ENCODE measurements around the gene MSMP. TPM values are rescaled to one million over a fixed set of nuclear protein-coding genes. Genes with fewer than 3 reads are reported as not detected.
A peak's percentile ranks its signal among the peaks of the same experiment; 100 is the strongest.

Gene MSMP
- total RNA-seq, 1 donor from 2014 or later = not detected

DNA sequence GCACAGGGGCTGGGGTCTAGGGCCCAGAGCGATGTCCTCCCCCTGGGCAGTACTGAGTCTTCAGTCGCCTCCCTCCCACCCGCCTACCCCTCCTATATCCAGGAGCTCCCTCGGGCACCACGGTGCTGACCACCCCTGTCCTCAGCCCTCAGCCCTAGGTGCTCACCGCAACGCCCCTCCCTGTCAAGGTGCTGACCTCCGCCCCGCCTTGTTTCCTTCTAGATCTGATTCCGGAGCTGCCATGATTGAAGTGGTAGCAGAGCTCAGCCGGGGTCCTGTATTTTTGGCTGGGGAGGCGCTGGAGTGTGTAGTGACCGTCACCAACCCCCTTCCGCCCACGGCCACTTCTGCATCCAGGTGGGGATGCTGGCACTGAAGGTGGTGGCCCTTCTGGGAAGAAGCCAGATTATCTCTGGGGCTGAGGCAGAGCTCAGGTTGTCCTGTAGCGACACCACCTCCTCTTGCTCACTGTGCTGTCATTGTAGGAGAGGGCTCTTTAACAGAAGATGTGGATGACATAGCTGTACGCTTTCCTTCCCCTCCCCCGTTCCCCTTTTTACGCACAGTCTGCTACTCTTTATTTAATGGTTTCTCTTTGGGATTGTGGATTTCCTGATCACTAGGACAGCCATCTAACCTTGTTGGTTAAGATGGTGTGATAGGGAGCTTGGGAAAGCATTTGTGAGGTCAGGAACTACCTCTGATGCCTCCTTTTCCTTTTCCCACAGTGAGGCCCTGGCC is 4.4 kb downstream of the MSMP start:
- ATAC-seq (ENCODE audit: poor library complexity) = peak; percentile 26
- peak; percentile 57 for DNase-seq
- intact Hi-C loops (cut with DNase I) = no loop called here

GRCh38 chr9:35748858-35749514 is 5.1 kb downstream of the MSMP start, which contains the start of the genes GBA2 and RGP1:
Gene GBA2 (minus strand): TSS chr9:35749228. CDS start chr9:35748704, 524 bp downstream.
Gene RGP1 (plus strand): TSS chr9:35749287. CDS start chr9:35749756, 469 bp downstream.
- intact Hi-C loops (cut with DNase I) = no loop called here
- ATAC-seq (ENCODE audit: poor library complexity) (peak; percentile 95), DNase-seq (peak; percentile 90)

DNA sequence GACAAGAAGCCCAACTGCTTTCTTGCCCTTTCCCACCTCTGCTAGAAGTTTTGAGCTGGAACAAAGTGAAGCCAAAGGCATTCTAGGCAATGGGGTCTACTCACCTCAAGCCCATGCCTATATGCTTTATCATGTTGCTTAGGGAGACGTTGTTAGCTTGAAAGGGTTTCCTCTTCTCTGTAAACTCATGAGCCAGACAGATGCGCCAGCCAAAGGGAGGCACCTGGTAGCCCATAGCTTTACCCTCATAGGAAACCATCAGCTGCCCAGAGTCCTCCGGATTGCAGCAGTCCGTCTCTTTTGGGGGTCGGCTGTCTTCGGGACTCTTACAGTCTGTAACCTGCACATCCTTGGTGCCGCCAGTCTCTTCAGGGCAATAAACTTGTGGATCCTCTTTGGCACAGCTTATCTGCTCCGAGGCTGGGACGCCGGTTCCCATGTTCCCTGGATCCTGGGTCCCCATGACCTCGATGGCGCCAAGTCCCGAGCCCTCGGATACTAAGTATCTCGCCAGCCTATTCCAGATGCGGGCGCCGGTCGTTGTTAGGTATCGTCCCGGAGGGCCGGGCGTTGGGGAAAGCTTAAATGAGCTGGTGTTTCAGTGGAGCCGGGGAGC is 5.7 kb downstream of the MSMP start:
- ATAC-seq (ENCODE audit: poor library complexity) = peak; percentile 3
- DNase-seq = no peak
- intact Hi-C loops (cut with DNase I) = no loop called here

DNA sequence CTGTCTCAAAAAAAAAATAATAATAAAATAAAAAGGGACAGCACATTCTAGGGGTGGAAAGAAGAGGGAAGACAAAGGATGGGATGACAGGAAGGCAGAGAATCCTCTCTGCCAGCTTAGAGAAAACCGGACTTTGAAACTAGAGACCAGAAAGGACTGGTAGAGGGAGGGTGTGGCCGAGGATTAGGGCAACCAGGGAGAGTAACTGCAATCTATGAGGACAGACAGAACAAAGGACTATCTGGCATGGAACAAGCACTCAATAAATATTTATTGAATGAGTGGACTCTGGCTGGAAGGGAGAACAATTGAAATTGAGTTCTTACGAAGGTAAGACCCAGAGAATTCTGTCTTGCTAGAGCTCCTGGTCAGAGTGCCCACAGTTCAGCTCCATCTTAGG is 7.5 kb downstream of the MSMP start:
- DNase-seq = no peak
- intact Hi-C loops (cut with DNase I) = no loop called here
- ATAC-seq (ENCODE audit: poor library complexity) = no peak

DNA sequence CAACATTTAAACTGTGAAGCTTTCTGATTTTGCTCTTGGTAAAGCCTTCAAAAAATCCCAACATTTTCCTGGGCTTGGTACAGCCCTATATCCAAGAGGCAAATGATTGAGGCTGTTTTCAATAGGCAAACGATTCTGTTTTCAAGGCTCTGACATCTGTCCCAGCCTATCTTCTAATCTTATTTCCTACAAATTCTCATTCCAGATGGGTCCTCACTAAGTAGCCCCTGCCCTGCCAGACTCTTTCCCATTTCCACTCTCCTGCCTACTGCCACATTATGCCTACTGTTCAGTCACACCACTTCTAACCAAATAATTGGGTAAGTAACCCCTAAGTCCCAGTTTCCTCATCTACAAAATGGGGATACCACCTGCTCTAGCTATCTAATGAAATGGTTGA is 8.5 kb downstream of the MSMP start:
- intact Hi-C loops (cut with DNase I) = no loop called here
- no peak for ATAC-seq (ENCODE audit: poor library complexity)
- no peak for DNase-seq

DNA sequence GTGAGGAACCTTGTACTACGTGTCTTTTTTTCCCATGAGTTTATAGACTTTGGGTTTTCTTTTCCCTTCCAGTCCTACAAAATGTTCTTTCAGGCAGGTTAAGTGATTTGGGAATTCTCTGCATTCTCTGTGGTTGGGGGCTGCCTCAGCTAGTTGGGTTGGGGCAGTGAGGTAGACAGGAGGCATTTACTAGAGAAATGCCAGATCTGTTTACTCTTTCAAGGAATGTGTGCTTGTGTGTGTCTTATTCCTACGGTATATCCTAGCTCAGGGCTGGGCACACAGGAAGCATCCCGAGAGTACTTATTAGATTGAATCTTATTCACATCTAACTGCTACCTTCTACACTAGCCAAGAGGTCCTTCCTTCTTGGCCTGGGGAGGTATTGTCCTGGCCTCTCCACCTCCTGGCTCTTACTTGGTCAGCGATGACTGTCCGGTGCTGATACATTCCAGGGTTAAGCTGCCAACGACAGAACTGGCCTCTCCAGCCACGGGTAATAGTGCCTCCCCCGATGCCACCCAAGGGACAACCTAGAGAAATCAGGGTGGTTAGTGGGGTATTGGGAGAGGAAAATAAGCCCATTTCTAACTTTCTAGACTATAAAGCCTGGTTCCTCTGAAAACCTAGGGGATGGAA is 10.1 kb downstream of the MSMP start:
- DNase-seq = no peak
- ATAC-seq (ENCODE audit: poor library complexity) = no peak
- intact Hi-C loops (cut with DNase I) = no loop called here

- intact Hi-C loops (cut with DNase I) = no loop called here
- no peak for DNase-seq
- ATAC-seq (ENCODE audit: poor library complexity) = no peak
Observed at GRCh38 chr9:35743452-35743851, 10.6 kb downstream of the MSMP start.

GRCh38 chr9:35741740-35742139 is 12.3 kb downstream of the MSMP start:
- ATAC-seq (ENCODE audit: poor library complexity) = no peak
- intact Hi-C loops (cut with DNase I) = no loop called here
- no peak for DNase-seq

- ATAC-seq (ENCODE audit: poor library complexity) (no peak), DNase-seq (no peak)
- intact Hi-C loops (cut with DNase I) = no loop called here
Observed at GRCh38 chr9:35740243-35740642, 13.8 kb downstream of the MSMP start.

- intact Hi-C loops (cut with DNase I) = no loop called here
- ATAC-seq (ENCODE audit: poor library complexity) (no peak), DNase-seq (no peak)
Observed at GRCh38 chr9:35738924-35739323, 15.2 kb downstream of the MSMP start.

- DNase-seq (no peak), ATAC-seq (ENCODE audit: poor library complexity) (no peak)
- intact Hi-C loops (cut with DNase I) = no loop called here
Observed at GRCh38 chr9:35738186-35738585, 15.9 kb downstream of the MSMP start.

- intact Hi-C loops (cut with DNase I) = no loop called here
- DNase-seq (no peak), ATAC-seq (ENCODE audit: poor library complexity) (no peak)
Observed at GRCh38 chr9:35737143-35737542, 16.9 kb downstream of the MSMP start.

DNA sequence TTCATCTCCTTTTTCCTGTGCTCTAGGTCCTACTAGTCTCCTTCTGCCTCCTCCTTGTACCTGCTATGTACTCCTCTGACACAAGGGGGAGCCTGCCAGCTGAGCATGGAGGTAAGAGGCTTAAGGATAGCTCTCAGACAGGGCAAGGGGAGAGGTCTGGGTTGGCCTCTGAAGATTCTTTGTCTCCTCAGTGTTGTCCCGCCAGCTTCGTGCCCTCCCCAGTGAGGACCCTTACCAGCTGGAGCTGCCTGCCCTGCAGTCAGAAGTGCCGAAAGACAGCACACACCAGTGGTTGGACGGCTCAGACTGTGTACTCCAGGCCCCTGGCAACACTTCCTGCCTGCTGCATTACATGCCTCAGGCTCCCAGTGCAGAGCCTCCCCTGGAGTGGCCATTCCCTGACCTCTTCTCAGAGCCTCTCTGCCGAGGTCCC is 17.9 kb downstream of the MSMP start:
- ATAC-seq (ENCODE audit: poor library complexity) (peak; percentile 12), DNase-seq (no peak)
- intact Hi-C loops (cut with DNase I) = no loop called here

GRCh38 chr9:35734096-35734495 is 20.0 kb downstream of the MSMP start:
- no peak for ATAC-seq (ENCODE audit: poor library complexity)
- intact Hi-C loops (cut with DNase I) = no loop called here
- no peak for DNase-seq

- intact Hi-C loops (cut with DNase I) = no loop called here
- DNase-seq = no peak
- no peak for ATAC-seq (ENCODE audit: poor library complexity)
Observed at GRCh38 chr9:35732800-35733541, 21.1 kb downstream of the MSMP start.

DNA sequence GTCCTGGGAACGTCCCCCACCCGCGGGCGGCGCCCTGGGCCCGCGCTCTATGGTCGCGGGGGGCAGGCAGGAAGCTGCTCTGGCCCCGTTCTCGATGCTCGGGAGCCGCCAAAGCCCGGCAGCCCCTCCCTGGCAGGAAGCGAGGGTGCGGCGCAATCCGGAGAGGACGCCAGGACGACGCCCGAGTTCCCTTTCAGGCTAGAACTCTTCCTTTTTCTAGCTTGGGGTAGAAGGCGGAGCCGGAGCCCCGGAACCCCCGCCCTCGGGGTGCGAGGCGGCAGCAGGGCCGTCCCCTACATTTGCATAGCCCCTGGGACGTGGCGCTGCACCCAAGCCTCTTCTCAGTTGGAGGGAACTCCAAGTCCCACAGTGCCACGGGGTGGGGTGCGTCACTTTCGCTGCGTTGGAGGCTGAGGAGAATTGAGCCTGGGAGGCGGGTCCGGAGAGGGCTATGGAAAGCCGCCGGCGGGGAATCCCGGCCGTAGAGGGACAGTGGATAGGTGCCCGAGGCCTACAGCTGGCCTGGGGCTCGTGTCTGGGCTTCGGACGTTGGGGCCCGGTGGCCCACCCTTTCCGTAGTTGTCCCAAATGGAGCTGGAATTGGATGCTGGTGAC is 21.8 kb downstream of the MSMP start, which contains the start of the genes CREB3 and TLN1:
TSS of gene CREB3 (plus strand) at position 482 of the 615 bp plus-strand sequence. CDS start at position 589, 107 bp downstream.
TSS of gene TLN1 (minus strand) at position 11 of the 615 bp plus-strand sequence. CDS start 6,501 bp downstream, outside the sequence.
- DNase-seq = peak; percentile 99
- ATAC-seq (ENCODE audit: poor library complexity) = peak; percentile 89
- intact Hi-C loops (cut with DNase I) = no loop called here

DNA sequence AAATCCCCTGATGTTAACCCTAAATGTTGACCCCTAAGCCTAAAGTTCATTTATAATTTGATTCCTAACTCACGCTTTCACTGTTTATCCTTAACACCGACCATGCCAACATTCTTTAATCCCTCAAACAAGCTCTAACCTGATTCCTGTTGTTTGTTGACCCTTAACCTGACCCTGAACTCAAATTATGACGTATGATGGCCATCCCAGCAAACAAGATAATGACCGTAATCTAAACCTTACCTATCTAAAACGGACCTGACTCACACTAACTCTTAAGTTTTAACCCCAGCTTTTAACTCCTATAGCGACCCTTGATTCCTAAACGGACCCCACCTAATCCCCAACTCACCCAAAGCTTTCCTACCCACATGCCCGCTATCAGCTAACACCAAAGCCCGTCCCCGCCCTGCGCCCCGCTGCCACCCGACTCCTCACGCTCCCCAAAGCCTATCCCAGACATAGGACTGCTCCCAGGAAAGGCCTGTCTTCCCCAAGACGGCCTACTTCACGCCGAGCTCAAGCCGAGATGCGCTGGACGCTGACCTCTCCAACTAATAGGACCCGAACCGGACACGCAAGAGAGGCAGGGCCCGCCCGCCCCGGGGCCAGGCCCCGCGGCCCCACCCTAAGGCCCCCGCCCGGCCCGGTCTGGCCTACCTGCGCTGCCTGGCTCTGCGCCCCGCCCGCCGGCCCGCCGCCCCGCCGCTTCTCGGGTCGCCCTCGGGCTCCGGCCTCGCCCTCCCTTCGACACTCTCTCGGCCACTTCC is 22.5 kb downstream of the MSMP start:
- DNase-seq = no peak
- intact Hi-C loops (cut with DNase I) = no loop called here
- ATAC-seq (ENCODE audit: poor library complexity) = no peak

Measured in Right ventricle myocardium superior (tissue), 1 donor.